ENCODE measurements around the gene LENG8.
"Not testable (repeated sequence)": the region's sequence is repeated elsewhere in the genome, so short reads cannot be mapped to it uniquely, and the experiment has no call there.

Gene LENG8

GRCh38 chr19:54460230-54461005 lies 11.4 kb downstream of the LENG8 start:
- in situ Hi-C loops (cut with HindIII; ENCODE audit: low sequenced_read_pairs) = no loop called here

GRCh38 chr19:54461210-54461609 lies 12.2 kb downstream of the LENG8 start:
- in situ Hi-C loops (cut with HindIII; ENCODE audit: low sequenced_read_pairs) = no loop called here

GRCh38 chr19:54461613-54462012 lies 12.6 kb downstream of the LENG8 start:
- in situ Hi-C loops (cut with HindIII; ENCODE audit: low sequenced_read_pairs) = no loop called here

- in situ Hi-C loops (cut with HindIII; ENCODE audit: low sequenced_read_pairs) = no loop called here
Measured at GRCh38 chr19:54462047-54462654, 13.2 kb downstream of the LENG8 start.

GRCh38 chr19:54462655-54463530 lies 13.9 kb downstream of the LENG8 start:
- in situ Hi-C loops (cut with HindIII; ENCODE audit: low sequenced_read_pairs) = no loop called here

GRCh38 chr19:54463531-54464043 lies 14.6 kb downstream of the LENG8 start, which contains the start of gene LENG9:
TSS of gene LENG9 (minus strand) at chr19:54463778. CDS start at chr19:54463526, 252 bp downstream.
- in situ Hi-C loops (cut with HindIII; ENCODE audit: low sequenced_read_pairs) = no loop called here

- in situ Hi-C loops (cut with HindIII; ENCODE audit: low sequenced_read_pairs) = no loop called here
Measured at GRCh38 chr19:54464044-54464629, 15.1 kb downstream of the LENG8 start.

- in situ Hi-C loops (cut with HindIII; ENCODE audit: low sequenced_read_pairs) = no loop called here
Measured at GRCh38 chr19:54464630-54465425, 15.8 kb downstream of the LENG8 start.

GRCh38 chr19:54465426-54466109 lies 16.6 kb downstream of the LENG8 start:
- in situ Hi-C loops (cut with HindIII; ENCODE audit: low sequenced_read_pairs) = no loop called here

- in situ Hi-C loops (cut with HindIII; ENCODE audit: low sequenced_read_pairs) = not testable (repeated sequence)
Measured at GRCh38 chr19:54466110-54466480, 17.1 kb downstream of the LENG8 start.

GRCh38 chr19:54469496-54469934 lies 20.5 kb downstream of the LENG8 start:
- in situ Hi-C loops (cut with HindIII; ENCODE audit: low sequenced_read_pairs) = no loop called here

GRCh38 chr19:54470276-54470887 lies 21.4 kb downstream of the LENG8 start:
- in situ Hi-C loops (cut with HindIII; ENCODE audit: low sequenced_read_pairs) = no loop called here

GRCh38 chr19:54470991-54471782 lies 22.2 kb downstream of the LENG8 start:
- in situ Hi-C loops (cut with HindIII; ENCODE audit: low sequenced_read_pairs) = no loop called here

GRCh38 chr19:54473071-54473891 lies 24.3 kb downstream of the LENG8 start, which contains the start of gene CDC42EP5:
TSS of gene CDC42EP5 (minus strand) at chr19:54473296. CDS start at chr19:54465547, 7,749 bp downstream.
- in situ Hi-C loops (cut with HindIII; ENCODE audit: low sequenced_read_pairs) = no loop called here

GRCh38 chr19:54473892-54474372 lies 24.9 kb downstream of the LENG8 start:
- in situ Hi-C loops (cut with HindIII; ENCODE audit: low sequenced_read_pairs) = no loop called here

- in situ Hi-C loops (cut with HindIII; ENCODE audit: low sequenced_read_pairs) = no loop called here
Measured at GRCh38 chr19:54475706-54476105, 26.7 kb downstream of the LENG8 start.

GRCh38 chr19:54477650-54478049 lies 28.7 kb downstream of the LENG8 start:
- in situ Hi-C loops (cut with HindIII; ENCODE audit: low sequenced_read_pairs) = no loop called here
